ENCODE results near the gene GGT7. TPM values are rescaled to one million over a fixed set of nuclear protein-coding genes. Genes with fewer than 3 reads are reported as not detected.

The GGT7 gene
- total and polyA plus RNA-seq, 9 of the 15 experiments (the other 6 are each of a cell fraction or from before 2014, with no cell fraction given), result 0.04 to 18.3 (median 5.9) TPM

- TF ChIP-seq PATZ1 (CRISPR knock-in tag; IDR thresholded peaks at IDR 0.05; ENCODE audit: borderline replicate concordance) (no peak), DACH1 (IDR thresholded peaks at IDR 0.05; ENCODE audit: partially characterized antibody) (no peak), ZKSCAN8 (CRISPR knock-in tag; IDR thresholded peaks at IDR 0.05) (no peak)
Observed at GRCh38 chr20:34886122-34886521, 13.5 kb upstream of the GGT7 start (continued).

- 41% methylated on average over 1 of the region's 1 CpG for WGBS (ENCODE audit: insufficient coverage, low coverage, missing lambda C conversion rate)
- intact Hi-C loops (cut with micrococcal nuclease), result no loop called here
- CTCF ChIA-PET (ENCODE audit: low intra/inter-chr PET ratio), result no interaction called here
- POLR2A ChIA-PET, result interaction anchor here (0.6 to 0.8 kb wide), 3 partner anchors 12 to 452 kb away, joined by 3 read pairs; no protein-coding TSS in a partner anchor
- Histone ChIP-seq H3K79me2 (ENCODE audit: control insufficient read depth, insufficient read depth, low read length) (peaks cover 18% of the 10 kb centered on the region; the same call in 2 of the 3 replicates), H3K27me3 (ENCODE audit: control insufficient read depth in 2 of 2, insufficient read depth in 2 of 2, low read length in 2 of 2) (no peaks in the 10 kb centered on the region), H2AFZ (ENCODE audit: low read depth, low read length) (no peak overlapping the region), H3K9me1 (ENCODE audit: control insufficient read depth, insufficient read depth, low read length) (no peaks in the 10 kb centered on the region), H3K4me1 (replicated peaks in 1 of 2; ENCODE audit: control insufficient read depth in 2 of 2, insufficient read depth in 2 of 2, low read length in 2 of 2) (peaks cover 6 to 16% of the 10 kb centered on the region in 2 experiments; a peak in 3 of 5 replicates), H3K36me3 (ENCODE audit: control insufficient read depth, insufficient read depth, low read length) (peaks cover 61% of the 10 kb centered on the region), H4K20me1 (replicated peaks; ENCODE audit: control insufficient read depth, insufficient read depth, low read length) (no peaks in the 10 kb centered on the region), H3K27ac (ENCODE audit: extremely low read depth, low read depth, low read length) (no peak overlapping the region), H3K9ac (ENCODE audit: insufficient read depth in 1 of 2, low read depth in 2 of 2, low read length in 2 of 2) (no peak overlapping the region), H3K4me2 (ENCODE audit: insufficient read depth, low read length) (no peak overlapping the region), H3K4me3 (no peak overlapping the region), H3K9me3 (replicated peaks; ENCODE audit: control insufficient read depth, insufficient read depth, low read depth, low read length) (peaks cover 12% of the 10 kb centered on the region)
- TF ChIP-seq MCM3 (IDR thresholded peaks at IDR 0.05), result no peak
- peak; percentile 57 for TF ChIP-seq RBM25 (IDR thresholded peaks at IDR 0.05; ENCODE audit: low read depth, low read length, severe bottlenecking)
- no peak for TF ChIP-seq POLR2H (tag; IDR thresholded peaks at IDR 0.05; ENCODE audit: low read depth)
- no peak for TF ChIP-seq SP1 (CRISPR knock-in tag; IDR thresholded peaks at IDR 0.05)
- no peak for TF ChIP-seq ZC3H11A (IDR thresholded peaks at IDR 0.05; ENCODE audit: low read depth, low read length)
- no peak for TF ChIP-seq PKNOX1 (IDR thresholded peaks at IDR 0.05)
- no peak for ATAC-seq
- in situ Hi-C loops (cut with MboI), result no loop called here
- BruUV-seq (replicated peaks), result no TSS peak
- no peak for FAIRE-seq
- no peak for DNase-seq (ENCODE audit: extremely low read depth in 1 of 4, low spot score in 3 of 4)
Observed at GRCh38 chr20:34884260-34884659, 11.6 kb upstream of the GGT7 start.
